Measurements from ENCODE around the gene LMX1A.

LMX1A gene

GRCh38 chr1:165351863-165352441 is 4.6 kb downstream of the LMX1A start:
- TF ChIP-seq, protein P1, sequence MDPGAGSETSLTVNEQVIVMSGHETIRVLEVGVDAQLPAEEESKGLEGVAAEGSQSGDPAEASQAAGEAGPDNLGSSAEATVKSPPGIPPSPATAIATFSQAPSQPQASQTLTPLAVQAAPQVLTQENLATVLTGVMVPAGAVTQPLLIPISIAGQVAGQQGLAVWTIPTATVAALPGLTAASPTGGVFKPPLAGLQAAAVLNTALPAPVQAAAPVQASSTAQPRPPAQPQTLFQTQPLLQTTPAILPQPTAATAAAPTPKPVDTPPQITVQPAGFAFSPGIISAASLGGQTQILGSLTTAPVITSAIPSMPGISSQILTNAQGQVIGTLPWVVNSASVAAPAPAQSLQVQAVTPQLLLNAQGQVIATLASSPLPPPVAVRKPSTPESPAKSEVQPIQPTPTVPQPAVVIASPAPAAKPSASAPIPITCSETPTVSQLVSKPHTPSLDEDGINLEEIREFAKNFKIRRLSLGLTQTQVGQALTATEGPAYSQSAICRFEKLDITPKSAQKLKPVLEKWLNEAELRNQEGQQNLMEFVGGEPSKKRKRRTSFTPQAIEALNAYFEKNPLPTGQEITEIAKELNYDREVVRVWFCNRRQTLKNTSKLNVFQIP (CRISPR knock-in tag; IDR thresholded peaks at IDR 0.05; ENCODE audit: borderline replicate concordance, low read depth) = no peak
- TF ChIP-seq ISL1 (CRISPR knock-in tag; IDR thresholded peaks at IDR 0.05) (no peak), ZC3H10 (CRISPR knock-in tag; IDR thresholded peaks at IDR 0.05) (no peak), ESRRG (CRISPR knock-in tag; IDR thresholded peaks at IDR 0.05) (no peak), ZFP3 (CRISPR knock-in tag; IDR thresholded peaks at IDR 0.05) (no peak), ZNF8 (CRISPR knock-in tag; IDR thresholded peaks at IDR 0.05) (no peak), GLIS3 (CRISPR knock-in tag; IDR thresholded peaks at IDR 0.05) (no peak), TOX (CRISPR knock-in tag; IDR thresholded peaks at IDR 0.05; ENCODE audit: borderline replicate concordance) (no peak), ZNF565 (CRISPR knock-in tag; conservative IDR thresholded peaks at IDR 0.05; ENCODE audit: low read depth) (no peak), TCF4 (CRISPR knock-in tag; IDR thresholded peaks at IDR 0.05; ENCODE audit: borderline replicate concordance) (no peak), CSDC2 (CRISPR knock-in tag; IDR thresholded peaks at IDR 0.05) (no peak), OSR1 (CRISPR knock-in tag; IDR thresholded peaks at IDR 0.05) (no peak), ZFP30 (CRISPR knock-in tag; IDR thresholded peaks at IDR 0.05) (no peak)
- ATAC-seq = no peak

GRCh38 chr1:165350840-165351239 is 5.7 kb downstream of the LMX1A start:
- ATAC-seq = no peak
- TF ChIP-seq BACH2 (CRISPR knock-in tag; IDR thresholded peaks at IDR 0.05; ENCODE audit: borderline replicate concordance) = no peak

DNA sequence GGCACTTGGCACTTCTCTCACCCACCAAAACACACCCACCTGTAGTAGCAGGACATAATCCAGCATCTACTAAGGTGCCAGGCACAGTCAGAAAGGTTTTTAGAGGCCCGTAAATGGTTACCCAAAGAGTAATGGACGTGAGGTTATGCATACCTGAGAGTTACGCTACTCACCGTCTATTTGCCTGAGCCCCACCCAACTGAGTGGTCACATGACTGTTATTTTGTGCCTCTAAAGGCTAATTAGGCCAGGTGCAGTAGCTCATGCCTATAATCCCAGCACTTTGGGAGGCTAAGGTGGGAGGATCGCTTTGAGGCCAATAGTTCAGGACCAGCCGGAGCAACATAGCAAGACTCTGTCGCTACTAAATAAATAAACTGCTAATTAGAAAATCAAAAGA is 11.0 kb downstream of the LMX1A start:
- TF ChIP-seq ARNTL (CRISPR knock-in tag; IDR thresholded peaks at IDR 0.05; ENCODE audit: borderline replicate concordance, low read depth) (no peak), PPARA (CRISPR knock-in tag; IDR thresholded peaks at IDR 0.05; ENCODE audit: borderline replicate concordance) (no peak), RARB (CRISPR knock-in tag; IDR thresholded peaks at IDR 0.05) (no peak), ZNF8 (CRISPR knock-in tag; IDR thresholded peaks at IDR 0.05) (no peak), ZFP3 (CRISPR knock-in tag; IDR thresholded peaks at IDR 0.05) (no peak)
- TF ChIP-seq, protein P2, sequence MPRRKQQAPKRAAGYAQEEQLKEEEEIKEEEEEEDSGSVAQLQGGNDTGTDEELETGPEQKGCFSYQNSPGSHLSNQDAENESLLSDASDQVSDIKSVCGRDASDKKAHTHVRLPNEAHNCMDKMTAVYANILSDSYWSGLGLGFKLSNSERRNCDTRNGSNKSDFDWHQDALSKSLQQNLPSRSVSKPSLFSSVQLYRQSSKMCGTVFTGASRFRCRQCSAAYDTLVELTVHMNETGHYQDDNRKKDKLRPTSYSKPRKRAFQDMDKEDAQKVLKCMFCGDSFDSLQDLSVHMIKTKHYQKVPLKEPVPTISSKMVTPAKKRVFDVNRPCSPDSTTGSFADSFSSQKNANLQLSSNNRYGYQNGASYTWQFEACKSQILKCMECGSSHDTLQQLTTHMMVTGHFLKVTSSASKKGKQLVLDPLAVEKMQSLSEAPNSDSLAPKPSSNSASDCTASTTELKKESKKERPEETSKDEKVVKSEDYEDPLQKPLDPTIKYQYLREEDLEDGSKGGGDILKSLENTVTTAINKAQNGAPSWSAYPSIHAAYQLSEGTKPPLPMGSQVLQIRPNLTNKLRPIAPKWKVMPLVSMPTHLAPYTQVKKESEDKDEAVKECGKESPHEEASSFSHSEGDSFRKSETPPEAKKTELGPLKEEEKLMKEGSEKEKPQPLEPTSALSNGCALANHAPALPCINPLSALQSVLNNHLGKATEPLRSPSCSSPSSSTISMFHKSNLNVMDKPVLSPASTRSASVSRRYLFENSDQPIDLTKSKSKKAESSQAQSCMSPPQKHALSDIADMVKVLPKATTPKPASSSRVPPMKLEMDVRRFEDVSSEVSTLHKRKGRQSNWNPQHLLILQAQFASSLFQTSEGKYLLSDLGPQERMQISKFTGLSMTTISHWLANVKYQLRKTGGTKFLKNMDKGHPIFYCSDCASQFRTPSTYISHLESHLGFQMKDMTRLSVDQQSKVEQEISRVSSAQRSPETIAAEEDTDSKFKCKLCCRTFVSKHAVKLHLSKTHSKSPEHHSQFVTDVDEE (CRISPR knock-in tag; IDR thresholded peaks at IDR 0.05) = no peak

DNA sequence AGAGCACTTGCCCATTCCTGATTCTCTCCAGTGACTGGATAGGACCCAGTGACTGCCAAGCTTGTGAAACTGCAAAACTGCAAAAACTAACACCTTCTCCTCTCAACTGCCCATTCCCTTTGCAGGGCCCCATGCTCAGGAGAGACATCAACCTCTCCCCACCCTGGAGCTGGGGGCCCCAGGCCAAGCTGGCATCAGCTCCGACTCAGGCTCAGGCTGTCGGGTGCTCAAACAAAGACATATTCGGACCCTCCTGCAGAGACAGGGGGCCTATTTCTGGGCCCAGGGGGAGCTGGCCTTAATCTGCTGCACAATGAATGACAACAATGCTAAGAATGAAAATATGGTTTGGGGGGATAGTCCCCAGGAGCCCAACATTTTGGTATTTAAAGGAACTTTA is 11.8 kb downstream of the LMX1A start:
- no peak for TF ChIP-seq TCF4 (CRISPR knock-in tag; IDR thresholded peaks at IDR 0.05; ENCODE audit: borderline replicate concordance)
- no peak for ATAC-seq

More for the DNA sequence above, 11.0 kb downstream of the LMX1A start:
- ATAC-seq = no peak

DNA sequence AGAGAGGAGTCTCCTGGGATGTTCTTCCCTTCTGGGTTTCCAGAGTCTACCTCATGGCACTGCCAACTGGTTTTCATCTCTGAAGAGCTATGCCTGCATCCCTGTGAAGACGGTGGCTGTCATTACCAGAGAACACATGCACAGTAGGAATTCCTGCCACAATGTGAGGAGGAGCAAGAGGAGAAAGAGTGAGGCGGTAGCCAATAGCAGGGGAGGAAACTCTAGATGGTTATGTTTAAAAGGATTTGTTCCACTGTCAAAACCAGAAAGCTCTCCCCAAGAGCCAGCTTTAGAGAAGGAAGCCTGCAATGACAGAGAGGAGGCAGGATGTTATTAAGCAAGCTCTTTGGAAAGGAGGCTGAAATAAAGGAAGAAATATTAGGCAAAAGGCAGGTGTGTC is 12.3 kb downstream of the LMX1A start:
- no peak for ATAC-seq
- TF ChIP-seq ZNF70 (CRISPR knock-in tag; IDR thresholded peaks at IDR 0.05) = no peak
- TF ChIP-seq ZC3H10 (CRISPR knock-in tag; IDR thresholded peaks at IDR 0.05) = no peak
- no peak for TF ChIP-seq SNAI2 (CRISPR knock-in tag; IDR thresholded peaks at IDR 0.05)
- no peak for TF ChIP-seq ESRRG (CRISPR knock-in tag; IDR thresholded peaks at IDR 0.05)
- no peak for TF ChIP-seq CREB5 (CRISPR knock-in tag; IDR thresholded peaks at IDR 0.05; ENCODE audit: low read depth)
- no peak for TF ChIP-seq ISL1 (CRISPR knock-in tag; IDR thresholded peaks at IDR 0.05)
- no peak for TF ChIP-seq ZNF8 (CRISPR knock-in tag; IDR thresholded peaks at IDR 0.05)
- TF ChIP-seq, protein P2 (CRISPR knock-in tag; IDR thresholded peaks at IDR 0.05) = no peak
- no peak for TF ChIP-seq ZNF565 (CRISPR knock-in tag; conservative IDR thresholded peaks at IDR 0.05; ENCODE audit: low read depth)
- TF ChIP-seq TOX (CRISPR knock-in tag; IDR thresholded peaks at IDR 0.05; ENCODE audit: borderline replicate concordance) = no peak
- no peak for TF ChIP-seq BACH2 (CRISPR knock-in tag; IDR thresholded peaks at IDR 0.05; ENCODE audit: borderline replicate concordance)
- no peak for TF ChIP-seq CSRNP3 (CRISPR knock-in tag; IDR thresholded peaks at IDR 0.05)
- no peak for TF ChIP-seq GLIS3 (CRISPR knock-in tag; IDR thresholded peaks at IDR 0.05)
- no peak for TF ChIP-seq ZFP30 (CRISPR knock-in tag; IDR thresholded peaks at IDR 0.05)
- no peak for TF ChIP-seq PPARA (CRISPR knock-in tag; IDR thresholded peaks at IDR 0.05; ENCODE audit: borderline replicate concordance)
- no peak for TF ChIP-seq RARB (CRISPR knock-in tag; IDR thresholded peaks at IDR 0.05)
- TF ChIP-seq ARNTL (CRISPR knock-in tag; IDR thresholded peaks at IDR 0.05; ENCODE audit: borderline replicate concordance, low read depth) = no peak
